A673 (cell line): ENCODE measurements around the gene SMURF1. TPM values are rescaled to one million over a fixed set of nuclear protein-coding genes. Genes with fewer than 3 reads are reported as not detected.

Experiments used
- BruUV-seq: library from RNA; stranded (reverse); fragments of 400-500 nt; replicated peaks from 2 replicates; lab custom pipeline; 2021; lab: Mats Ljungman, UMichigan
- CTCF ChIA-PET: fragments of 300-600 bp; sonication (Branson Sonifier 250); formaldehyde crosslinking; loops from one replicate; lab custom pipeline; 2022; ENCODE audit warnings: antibody characterized with exemption; lab: Charles Lee
- POLR2A ChIA-PET: fragments of 300-600 bp; sonication (Branson Sonifier 250); formaldehyde crosslinking; loops from one replicate; lab custom pipeline; 2022; ENCODE audit warnings: antibody characterized with exemption; ENCODE audit not compliant: low non-redundant PET; lab: Charles Lee
- DNase-seq: peaks from one replicate; pipeline ENCODE4 v3.0.0-alpha.2; 2015; ENCODE audit warnings: low spot score
- H3K27ac ChIP-seq: fragments of 200-600 bp; sonication (generic); 2 replicates; pipeline ENCODE4 v1.5.1; 2016; ENCODE audit warnings: mixed run types, low read depth, mild to moderate bottlenecking, mixed read lengths, antibody characterized with exemption, low read length; ENCODE audit not compliant: poor library complexity, severe bottlenecking
- H3K27me3 ChIP-seq: fragments of 200-600 bp; sonication (generic); replicated peaks from 2 replicates; pipeline ENCODE4 v1.6.1; 2017; ENCODE audit warnings: mixed run types, low read depth, mild to moderate bottlenecking, mixed read lengths, antibody characterized with exemption, low read length; ENCODE audit not compliant: insufficient read depth, poor library complexity
- H3K36me3 ChIP-seq: fragments of 200-600 bp; sonication (generic); 2 replicates; pipeline ENCODE4 v1.6.1; 2016; ENCODE audit warnings: mixed run types, mild to moderate bottlenecking, mixed read lengths, antibody characterized with exemption, low read length; ENCODE audit not compliant: insufficient read depth, poor library complexity, severe bottlenecking
- H3K4me1 ChIP-seq: fragments of 200-600 bp; sonication (generic); 2 replicates; pipeline ENCODE4 v1.6.1; 2017; ENCODE audit warnings: mixed run types, mild to moderate bottlenecking, mixed read lengths, antibody characterized with exemption, low read length; ENCODE audit not compliant: insufficient read depth, poor library complexity, severe bottlenecking
- H3K4me3 ChIP-seq: fragments of 200-600 bp; sonication (generic); 2 replicates; pipeline ENCODE4 v1.5.1; 2016; ENCODE audit warnings: low read depth, mixed run types, mild to moderate bottlenecking, mixed read lengths, low read length; ENCODE audit not compliant: poor library complexity, severe bottlenecking
- H3K9me3 ChIP-seq: fragments of 200-600 bp; sonication (generic); 2 replicates; pipeline ENCODE4 v1.6.1; 2016; ENCODE audit warnings: mixed run types, low read depth, mild to moderate bottlenecking, mixed read lengths, antibody characterized with exemption, low read length; ENCODE audit not compliant: poor library complexity, severe bottlenecking
- EZH2 ChIP-seq: fragments of 200-600 bp; sonication (generic); IDR thresholded peaks from 2 replicates; pipeline ENCODE4 v1.6.1; 2017; ENCODE audit warnings: borderline replicate concordance, low read depth, mild to moderate bottlenecking, mixed read lengths, antibody characterized with exemption, low read length; ENCODE audit not compliant: poor library complexity, severe bottlenecking
- intact Hi-C: fragments of 100-400 bp; cut with micrococcal nuclease; formaldehyde crosslinking; loops from one replicate; pipeline ENCODE4 v1.10.0; 2022; ENCODE audit not compliant: unreplicated experiment
- total RNA-seq: library from RNA; stranded (reverse); gene quantifications from 2 replicates; pipeline ENCODE4 v1.2.3, GENCODE V29; 2021
- TF ChIP-seq, protein P1 (sequence below): fragments of 300-800, 200-600 bp; sonication (generic); conservative IDR thresholded peaks from 2 replicates; pipeline ENCODE4 v1.5.1; 2017; ENCODE audit warnings: low read depth, mild to moderate bottlenecking, antibody characterized with exemption, low read length, moderate library complexity, mixed read lengths

SMURF1 gene
- total RNA-seq, 1 experiment from 2014 or later = 16.5 TPM

DNA sequence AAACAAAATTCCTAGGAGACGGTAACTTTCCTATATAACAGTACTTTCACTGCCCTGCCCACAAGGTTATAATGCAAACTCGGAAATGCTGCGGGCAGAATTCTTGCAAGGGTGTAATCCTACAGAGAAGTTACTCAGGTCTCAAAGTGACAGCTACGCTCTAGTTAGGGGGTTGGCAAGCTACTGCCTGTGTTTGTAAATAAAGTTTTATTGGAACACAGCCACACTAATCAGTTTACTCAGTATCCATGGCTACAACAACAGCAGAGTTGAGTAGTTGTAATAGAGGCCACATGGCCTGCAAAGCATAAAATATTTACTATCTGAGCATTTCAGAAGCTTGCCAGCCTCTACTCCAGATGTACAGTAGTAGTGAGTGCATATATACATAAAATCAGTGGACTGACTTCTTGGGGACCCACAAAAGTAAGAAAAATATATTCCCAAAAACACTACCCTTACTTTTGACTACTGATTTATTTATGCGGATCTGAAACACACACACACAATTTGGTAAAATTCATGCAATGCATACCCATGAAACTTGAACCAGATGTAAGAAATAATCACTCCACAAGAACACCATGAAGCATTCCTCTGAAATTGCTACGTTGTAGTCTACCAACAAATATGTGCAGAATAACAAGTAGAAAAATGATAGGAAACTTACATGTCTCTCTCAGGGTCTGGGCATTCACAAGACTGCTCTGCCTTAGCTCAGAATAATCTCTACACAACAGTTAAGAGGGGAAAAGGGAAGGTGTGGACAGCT is 53.0 kb downstream of the SMURF1 start:
- Histone ChIP-seq H3K4me1 (no peaks in the 10 kb centered on the region), H3K27ac (peak overlapping the region; percentile 1), H3K27me3 (no peaks in the 10 kb centered on the region), H3K36me3 (no peaks in the 10 kb centered on the region), H3K9me3 (no peaks in the 10 kb centered on the region), H3K4me3 (no peak overlapping the region)
- ChIA-PET CTCF (no interaction called here), POLR2A (no interaction called here)
- no peak for TF ChIP-seq EZH2
- TF ChIP-seq, protein P1, sequence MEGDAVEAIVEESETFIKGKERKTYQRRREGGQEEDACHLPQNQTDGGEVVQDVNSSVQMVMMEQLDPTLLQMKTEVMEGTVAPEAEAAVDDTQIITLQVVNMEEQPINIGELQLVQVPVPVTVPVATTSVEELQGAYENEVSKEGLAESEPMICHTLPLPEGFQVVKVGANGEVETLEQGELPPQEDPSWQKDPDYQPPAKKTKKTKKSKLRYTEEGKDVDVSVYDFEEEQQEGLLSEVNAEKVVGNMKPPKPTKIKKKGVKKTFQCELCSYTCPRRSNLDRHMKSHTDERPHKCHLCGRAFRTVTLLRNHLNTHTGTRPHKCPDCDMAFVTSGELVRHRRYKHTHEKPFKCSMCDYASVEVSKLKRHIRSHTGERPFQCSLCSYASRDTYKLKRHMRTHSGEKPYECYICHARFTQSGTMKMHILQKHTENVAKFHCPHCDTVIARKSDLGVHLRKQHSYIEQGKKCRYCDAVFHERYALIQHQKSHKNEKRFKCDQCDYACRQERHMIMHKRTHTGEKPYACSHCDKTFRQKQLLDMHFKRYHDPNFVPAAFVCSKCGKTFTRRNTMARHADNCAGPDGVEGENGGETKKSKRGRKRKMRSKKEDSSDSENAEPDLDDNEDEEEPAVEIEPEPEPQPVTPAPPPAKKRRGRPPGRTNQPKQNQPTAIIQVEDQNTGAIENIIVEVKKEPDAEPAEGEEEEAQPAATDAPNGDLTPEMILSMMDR = no peak
- no peak for DNase-seq
- intact Hi-C loops = no loop called here
- BruUV-seq = no TSS peak

GRCh38 chr7:99089914-99090629 is 53.8 kb downstream of the SMURF1 start:
- Histone ChIP-seq H3K9me3 (no peaks in the 10 kb centered on the region), H3K27me3 (no peaks in the 10 kb centered on the region), H3K27ac (no peak overlapping the region), H3K4me1 (no peaks in the 10 kb centered on the region), H3K36me3 (no peaks in the 10 kb centered on the region), H3K4me3 (no peak overlapping the region)
- TF ChIP-seq EZH2 = no peak
- TF ChIP-seq, protein P1 = no peak
- no peak for DNase-seq
- ChIA-PET CTCF (no interaction called here), POLR2A (no interaction called here)
- no TSS peak for BruUV-seq
- intact Hi-C loops = no loop called here

DNA sequence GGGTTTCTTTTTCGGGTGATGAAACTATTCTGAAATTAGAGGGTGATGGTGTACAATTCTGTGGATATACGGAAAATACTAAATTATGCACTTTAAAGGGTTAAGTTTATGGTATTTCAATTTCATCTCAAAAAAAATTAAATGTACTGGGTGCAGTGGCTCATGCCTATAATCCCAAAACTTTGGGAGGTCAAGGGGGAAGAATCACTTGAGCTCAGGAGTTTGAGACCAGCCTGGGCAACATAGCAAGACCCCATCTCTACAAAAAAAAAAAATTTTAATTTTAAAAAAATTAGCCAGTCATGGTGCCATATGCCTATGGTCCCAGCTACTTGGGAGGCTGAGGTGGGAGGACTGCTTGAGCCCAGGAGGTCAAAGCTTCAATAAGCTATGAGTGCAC is 57.0 kb downstream of the SMURF1 start:
- Histone ChIP-seq H3K9me3 (no peaks in the 10 kb centered on the region), H3K4me1 (peaks cover 11% of the 10 kb centered on the region), H3K4me3 (no peak overlapping the region), H3K27me3 (no peaks in the 10 kb centered on the region), H3K27ac (no peak overlapping the region), H3K36me3 (no peaks in the 10 kb centered on the region)
- ChIA-PET CTCF (no interaction called here), POLR2A (interaction anchor here (0.6 kb wide), 1 partner anchor 321 kb away, joined by 4 read pairs; no protein-coding TSS in a partner anchor)
- TF ChIP-seq, protein P1 = no peak
- no peak for TF ChIP-seq EZH2
- intact Hi-C loops = no loop called here
- BruUV-seq = no TSS peak
- no peak for DNase-seq
